Loucy (cell line): Measurements from ENCODE around the gene FGF11.

ENCODE experiments used
- CTCF ChIP-seq: fragments of 200-600 bp; sonication (generic); conservative IDR thresholded peaks from 2 replicates; pipeline ENCODE4 v1.5.1; 2014; ENCODE audit warnings: mild to moderate bottlenecking, antibody characterized with exemption, low read length
- EZH2phosphoT487 ChIP-seq: fragments of 200-600 bp; IDR thresholded peaks from 2 replicates; pipeline ENCODE4 v1.6.1; 2018; ENCODE audit warnings: antibody characterized with exemption, mild to moderate bottlenecking, moderate library complexity, borderline replicate concordance

- no peak for TF ChIP-seq CTCF
- TF ChIP-seq EZH2phosphoT487: no peak
Measured at GRCh38 chr17:7484067-7484918, 45.0 kb downstream of the FGF11 start, which contains the start of gene POLR2A.
